22Rv1 (cell line): ENCODE results near the gene PDLIM5.
"Not testable (repeated sequence)": the region's sequence is repeated elsewhere in the genome, so short reads cannot be mapped to it uniquely, and the experiment has no call there.

ENCODE experiments used
- CTCF ChIP-seq: fragments of 450-650 bp; IDR thresholded peaks from 2 replicates; pipeline ENCODE4 v1.5.1; 2017; ENCODE audit warnings: mild to moderate bottlenecking
- ZFX ChIP-seq: fragments of 450-650 bp; IDR thresholded peaks from 2 replicates; pipeline ENCODE4 v1.6.1; 2017; ENCODE audit warnings: antibody characterized with exemption, borderline replicate concordance

DNA sequence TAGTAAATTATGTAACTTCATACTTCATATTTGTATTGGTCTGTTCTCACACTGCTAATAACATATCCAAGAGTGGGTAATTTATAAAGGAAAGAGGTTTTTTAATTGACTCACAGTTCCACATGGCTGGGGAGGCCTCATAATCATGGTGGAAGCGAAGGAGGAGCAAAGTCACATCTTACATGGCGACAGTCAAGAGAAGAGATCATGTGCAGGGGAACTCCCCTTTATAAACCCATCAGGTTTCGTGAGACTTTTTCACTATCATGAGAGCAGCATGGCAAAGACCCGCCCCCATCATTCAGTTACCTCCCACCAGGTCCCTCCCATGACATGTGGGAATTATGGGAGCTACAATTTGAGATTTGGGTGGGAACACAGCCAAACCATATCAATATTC is 19.0 kb downstream of the PDLIM5 start:
- TF ChIP-seq CTCF, ZFX: not testable (repeated sequence)
